ENCODE results near the gene CEL. TPM values are rescaled to one million over a fixed set of nuclear protein-coding genes. Genes with fewer than 3 reads are reported as not detected.

The CEL gene
- total and polyA plus RNA-seq, 11 donors = 0.61 to 4.0 (median 2.3) TPM

- peak in 2 of 5 donors; percentile 13 to 56 for DNase-seq
- H3K27ac ChIP-seq = no peak overlapping the region
- 93 to 100% (median 95%) methylated on average over 6 to 21 of the region's 21 CpGs for WGBS, 4 donors
- TF ChIP-seq, protein P1, sequence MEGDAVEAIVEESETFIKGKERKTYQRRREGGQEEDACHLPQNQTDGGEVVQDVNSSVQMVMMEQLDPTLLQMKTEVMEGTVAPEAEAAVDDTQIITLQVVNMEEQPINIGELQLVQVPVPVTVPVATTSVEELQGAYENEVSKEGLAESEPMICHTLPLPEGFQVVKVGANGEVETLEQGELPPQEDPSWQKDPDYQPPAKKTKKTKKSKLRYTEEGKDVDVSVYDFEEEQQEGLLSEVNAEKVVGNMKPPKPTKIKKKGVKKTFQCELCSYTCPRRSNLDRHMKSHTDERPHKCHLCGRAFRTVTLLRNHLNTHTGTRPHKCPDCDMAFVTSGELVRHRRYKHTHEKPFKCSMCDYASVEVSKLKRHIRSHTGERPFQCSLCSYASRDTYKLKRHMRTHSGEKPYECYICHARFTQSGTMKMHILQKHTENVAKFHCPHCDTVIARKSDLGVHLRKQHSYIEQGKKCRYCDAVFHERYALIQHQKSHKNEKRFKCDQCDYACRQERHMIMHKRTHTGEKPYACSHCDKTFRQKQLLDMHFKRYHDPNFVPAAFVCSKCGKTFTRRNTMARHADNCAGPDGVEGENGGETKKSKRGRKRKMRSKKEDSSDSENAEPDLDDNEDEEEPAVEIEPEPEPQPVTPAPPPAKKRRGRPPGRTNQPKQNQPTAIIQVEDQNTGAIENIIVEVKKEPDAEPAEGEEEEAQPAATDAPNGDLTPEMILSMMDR (IDR thresholded peaks at IDR 0.05) = no peak
- TF ChIP-seq POLR2A (IDR thresholded peaks at IDR 0.05) = no peak
- no peaks in the 10 kb centered on the region for H3K27me3 ChIP-seq
- ATAC-seq = no peak
- intact Hi-C loops (cut with DNase I) = loop anchor here (1.0 to 5.0 kb wide), 8 partner anchors 40 to 65 kb away; no protein-coding TSS in a partner anchor
- H3K4me1 ChIP-seq = peaks cover 0 to 3% (median 0%) of the 10 kb centered on the region in 12 donors
- peaks cover 14 to 97% (median 95%) of the 10 kb centered on the region in 9 donors for H3K36me3 ChIP-seq
- no peak overlapping the region for H3K4me3 ChIP-seq
- H3K9me3 ChIP-seq = peaks cover 0 to under 1% (median 0%) of the 10 kb centered on the region in 12 donors
Observed at GRCh38 chr9:133102190-133103021, 40.6 kb downstream of the CEL start.

- Histone ChIP-seq H3K4me3 (no peak overlapping the region), H3K27me3 (no peaks in the 10 kb centered on the region), H3K36me3 (peaks cover 10 to 97% (median 94%) of the 10 kb centered on the region in 9 donors), H3K27ac (peak overlapping the region in 1 of 12 donors; percentile 33), H3K9me3 (no peaks in the 10 kb centered on the region), H3K4me1 (peaks cover 0 to 3% (median 0%) of the 10 kb centered on the region in 12 donors)
- intact Hi-C loops (cut with DNase I) = loop anchor here in 9 of 10 donors (1.0 to 5.0 kb wide), 7 partner anchors 39 to 66 kb away; no protein-coding TSS in a partner anchor
- TF ChIP-seq, protein P1 (IDR thresholded peaks at IDR 0.05) = peak; percentile 87 to 100 (median 98)
- no peak for TF ChIP-seq POLR2A (IDR thresholded peaks at IDR 0.05)
- peak; percentile 62 to 87 (median 66) for DNase-seq
- WGBS, 4 donors = 13 to 53% (median 48%) methylated on average over 7 to 14 of the region's 14 CpGs
- peak; percentile 35 to 78 (median 68) for ATAC-seq
Observed at GRCh38 chr9:133103183-133103986, 41.6 kb downstream of the CEL start.

DNA sequence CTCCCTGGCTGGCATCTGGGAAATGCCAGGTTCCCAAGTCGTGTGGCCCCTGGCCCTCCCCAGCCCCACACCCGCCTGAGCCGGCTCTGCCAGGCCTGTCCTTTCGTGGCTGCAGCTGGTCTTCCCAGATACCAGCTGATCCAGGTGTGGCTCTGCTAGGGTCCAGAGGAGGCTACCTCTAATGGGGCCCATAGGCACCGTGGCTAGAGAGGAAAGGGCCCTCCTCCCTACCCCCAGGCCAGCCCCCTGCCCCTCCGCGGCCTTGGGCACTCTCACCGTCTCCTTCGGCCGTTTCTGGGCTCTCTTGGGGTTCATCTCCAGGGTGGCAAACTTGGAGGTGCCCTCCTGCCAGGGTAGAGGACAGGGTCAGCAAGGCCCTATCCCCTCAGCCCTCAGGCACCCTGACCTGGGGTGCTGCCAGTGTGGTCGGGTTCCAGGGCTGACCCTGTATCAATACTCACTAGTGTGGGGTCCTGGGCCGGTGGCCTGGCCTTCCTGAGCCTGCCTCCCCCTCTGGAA is 42.3 kb downstream of the CEL start:
- intact Hi-C loops (cut with DNase I) = loop anchor here in 9 of 10 donors (1.0 to 5.0 kb wide), 8 partner anchors 39 to 67 kb away; no protein-coding TSS in a partner anchor
- WGBS, 4 donors = 79 to 95% (median 86%) methylated on average over 4 to 12 of the region's 12 CpGs
- Histone ChIP-seq H3K4me1 (peaks cover 0 to 3% (median 0%) of the 10 kb centered on the region in 12 donors), H3K36me3 (peaks cover 10 to 97% (median 94%) of the 10 kb centered on the region in 9 donors), H3K4me3 (no peak overlapping the region), H3K27ac (no peak overlapping the region), H3K27me3 (no peaks in the 10 kb centered on the region), H3K9me3 (no peaks in the 10 kb centered on the region)
- DNase-seq (peak in 2 of 5 donors; percentile 14 to 58), ATAC-seq (no peak)
- no peak for TF ChIP-seq POLR2A (IDR thresholded peaks at IDR 0.05)
- TF ChIP-seq, protein P1 (IDR thresholded peaks at IDR 0.05) = no peak
